WTC11 (cell line): Measurements from ENCODE around the gene DACT3. TPM values are rescaled to one million over a fixed set of nuclear protein-coding genes. Genes with fewer than 3 reads are reported as not detected.

Experiments used
- ATAC-seq: fragments of 200-7000 bp; cut with Tn5 transposase; 2 replicates; pipeline ENCODE4 v1.10.0; 2021; ENCODE audit warnings: mild to moderate bottlenecking, moderate library complexity
- CTCF ChIA-PET: fragments of 300-600 bp; sonication (Branson Sonifier 250); formaldehyde crosslinking; loops from one replicate; lab custom pipeline; 2021; ENCODE audit warnings: antibody characterized with exemption; lab: Charles Lee
- POLR2A ChIA-PET: fragments of 350-600 bp; sonication (Branson Sonifier 250); formaldehyde crosslinking; loops from one replicate; lab custom pipeline; 2021; ENCODE audit warnings: antibody characterized with exemption; lab: Charles Lee
- DNase-seq: peaks from one replicate; pipeline ENCODE4 v3.0.0; 2021; ENCODE audit warnings: low spot score
- H3K27ac Mint-ChIP-seq: 2 replicates; pipeline ENCODE4 v1.8.0; 2021; ENCODE audit warnings: mixed read lengths
- H3K27me3 Mint-ChIP-seq: 2 replicates; pipeline ENCODE4 v1.8.0; 2021; ENCODE audit warnings: low read depth, mild to moderate bottlenecking, moderate library complexity, mixed read lengths
- H3K36me3 Mint-ChIP-seq: 2 replicates; pipeline ENCODE4 v1.8.0; 2021; ENCODE audit warnings: mixed read lengths
- H3K4me1 Mint-ChIP-seq: 2 replicates; pipeline ENCODE4 v1.8.0; 2022; ENCODE audit warnings: mixed read lengths
- H3K4me3 Mint-ChIP-seq: 2 replicates; pipeline ENCODE4 v1.8.0; 2021; ENCODE audit warnings: mild to moderate bottlenecking, moderate library complexity, mixed read lengths
- H3K9me3 Mint-ChIP-seq: 2 replicates; pipeline ENCODE4 v1.8.0; 2021; ENCODE audit warnings: mixed read lengths
- CDX4 ChIP-seq: fragments of 250-450 bp; sonication (Bioruptor Pico); IDR thresholded peaks from 2 replicates; pipeline ENCODE4 v1.9.0; 2021; ENCODE audit warnings: moderate library complexity, mild to moderate bottlenecking, inconsistent platforms, borderline replicate concordance
- CREB1 ChIP-seq: sonication (generic); formaldehyde crosslinking; IDR thresholded peaks from 2 replicates; pipeline ENCODE4 v1.8.0; 2023; ENCODE audit warnings: mild to moderate bottlenecking, missing genetic modification reagents
- CREM ChIP-seq: sonication (generic); formaldehyde crosslinking; IDR thresholded peaks from 2 replicates; pipeline ENCODE4 v1.8.1; 2022; ENCODE audit warnings: mild to moderate bottlenecking, missing genetic modification reagents, moderate library complexity
- CTCF ChIP-seq: fragments of 200-600 bp; IDR thresholded peaks from 2 replicates; pipeline ENCODE4 v1.8.0; 2022; ENCODE audit warnings: antibody characterized with exemption
- E2F1 ChIP-seq: sonication (generic); formaldehyde crosslinking; IDR thresholded peaks from 2 replicates; pipeline ENCODE4 v1.8.0; 2022; ENCODE audit warnings: mild to moderate bottlenecking, missing genetic modification reagents
- FOXP1 ChIP-seq: sonication (generic); formaldehyde crosslinking; IDR thresholded peaks from 2 replicates; pipeline ENCODE4 v1.8.0; 2022; ENCODE audit warnings: missing genetic modification reagents, mild to moderate bottlenecking, moderate library complexity, borderline replicate concordance
- GTF2I ChIP-seq: fragments of 250-450 bp; sonication (Bioruptor Pico); conservative IDR thresholded peaks from 2 replicates; pipeline ENCODE4 v1.4.0; 2021; ENCODE audit warnings: mild to moderate bottlenecking
- HMGXB4 ChIP-seq: sonication (generic); formaldehyde crosslinking; IDR thresholded peaks from 2 replicates; pipeline ENCODE4 v1.8.1; 2023; ENCODE audit warnings: mild to moderate bottlenecking, moderate library complexity, missing genetic modification reagents
- IRF1 ChIP-seq: sonication (generic); formaldehyde crosslinking; IDR thresholded peaks from 2 replicates; pipeline ENCODE4 v1.8.0; 2023; ENCODE audit warnings: missing genetic modification reagents
- JAZF1 ChIP-seq: fragments of 250-450 bp; sonication (Bioruptor Pico); IDR thresholded peaks from 2 replicates; pipeline ENCODE4 v1.9.0; 2021; ENCODE audit warnings: moderate library complexity, mild to moderate bottlenecking, inconsistent platforms
- PRDM15 ChIP-seq: sonication (generic); formaldehyde crosslinking; IDR thresholded peaks from 2 replicates; pipeline ENCODE4 v1.8.0; 2022; ENCODE audit warnings: missing genetic modification reagents
- USF1 ChIP-seq: sonication (generic); formaldehyde crosslinking; IDR thresholded peaks from 2 replicates; pipeline ENCODE4 v1.8.0; 2022; ENCODE audit warnings: mild to moderate bottlenecking, missing genetic modification reagents
- ZNF263 ChIP-seq: sonication (generic); formaldehyde crosslinking; IDR thresholded peaks from 2 replicates; pipeline ENCODE4 v1.8.1; 2022; ENCODE audit warnings: low read depth, mild to moderate bottlenecking, moderate library complexity, missing genetic modification reagents
- ZSCAN18 ChIP-seq: fragments of 250-450 bp; sonication (Bioruptor Pico); IDR thresholded peaks from 2 replicates; pipeline ENCODE4 v2.1.2; 2022; ENCODE audit warnings: mild to moderate bottlenecking, moderate library complexity
- total RNA-seq: library from RNA; stranded (reverse); gene quantifications from 3 replicates; pipeline ENCODE4 v1.2.3, GENCODE V29; 2021

DACT3 gene
- total RNA-seq, 1 experiment from 2014 or later: 1.9 TPM

- ATAC-seq: peak; percentile 29
- Mint-ChIP-seq H3K36me3 (no peaks in the 10 kb centered on the region), H3K27me3 (peaks cover 44% of the 10 kb centered on the region), H3K27ac (peak overlapping the region; percentile 85)
- ChIA-PET CTCF (interaction anchor here (0.5 to 11.0 kb wide), 39 partner anchors 9 to 249 kb away, joined by 3 to 484 read pairs (median 9); partner anchors contain the start of genes CALM3, CCDC8, GNG8 and PRKD2), POLR2A (interaction anchor here (0.5 to 2.0 kb wide), 9 partner anchors 25 to 166 kb away, joined by 3 to 6 read pairs (median 3); partner anchors contain the start of gene PNMA8B)
- DNase-seq: peak; percentile 86
- TF ChIP-seq USF1 (CRISPR knock-in tag): no peak
- TF ChIP-seq CREB1 (CRISPR knock-in tag): no peak
- peak; percentile 59; the same call in 1 of the 2 replicates for TF ChIP-seq GTF2I (CRISPR knock-in tag)
- no peak for TF ChIP-seq E2F1 (CRISPR knock-in tag)
- no peak for TF ChIP-seq JAZF1 (CRISPR knock-in tag)
- peak; percentile 33; the same call in 1 of the 2 replicates for TF ChIP-seq CTCF
- TF ChIP-seq CREM (CRISPR knock-in tag): 0 out of 2 replicates have a peak, but pooled peaks have one; percentile 15
- TF ChIP-seq, all 79 proteins: peak for 3
- Mint-ChIP-seq H3K9me3 (no peaks in the 10 kb centered on the region), H3K4me3 (peak overlapping the region; percentile 61), H3K4me1 (peaks cover 19% of the 10 kb centered on the region)
Observed at GRCh38 chr19:46661735-46662592, 982 bp upstream of the DACT3 start.

- H3K36me3 Mint-ChIP-seq: no peaks in the 10 kb centered on the region
- TF ChIP-seq CREB1 (CRISPR knock-in tag) (no peak), CDX4 (CRISPR knock-in tag) (no peak), PRDM15 (CRISPR knock-in tag) (no peak), ZNF263 (no peak), IRF1 (CRISPR knock-in tag) (no peak), FOXP1 (peak; percentile 62; the same call in 1 of the 2 replicates), ZSCAN18 (CRISPR knock-in tag) (no peak), HMGXB4 (CRISPR knock-in tag) (no peak)
- TF ChIP-seq, all 79 proteins: peak for 1
- ChIA-PET POLR2A (interaction anchor here (0.9 to 2.0 kb wide), 5 partner anchors 30 to 165 kb away, joined by 3 to 6 read pairs (median 3); partner anchors contain the start of gene PNMA8B), CTCF (interaction anchor here (0.6 to 11.0 kb wide), 28 partner anchors 11 to 247 kb away, joined by 3 to 484 read pairs (median 10); partner anchors contain the start of genes CALM3, CCDC8, GNG8 and PRKD2)
- no peak overlapping the region for H3K27ac Mint-ChIP-seq
- H3K4me1 Mint-ChIP-seq: peaks cover 19% of the 10 kb centered on the region
- no peak for ATAC-seq
- peak overlapping the region; percentile 76 for H3K4me3 Mint-ChIP-seq
- peak; percentile 47 for DNase-seq
- H3K27me3 Mint-ChIP-seq: peaks cover 51% of the 10 kb centered on the region
- no peaks in the 10 kb centered on the region; the same call in 1 of the 2 replicates for H3K9me3 Mint-ChIP-seq
Observed at GRCh38 chr19:46660551-46661019, 397 bp downstream of the DACT3 start.
